Neural progenitor cell (in vitro differentiated cells): ENCODE measurements around the gene ELP1. TPM values are rescaled to one million over a fixed set of nuclear protein-coding genes. Genes with fewer than 3 reads are reported as not detected.

Experiments
- DNase-seq: peaks from one replicate; pipeline ENCODE4 v3.0.0-alpha.2; 2016; ENCODE audit warnings: low spot score
- H2AFZ ChIP-seq: fragments of 200-600 bp; sonication (generic); replicated peaks from 2 replicates; pipeline ENCODE4 v1.6.1; 2016; ENCODE audit warnings: antibody characterized with exemption
- H3F3A ChIP-seq: fragments of 200-600 bp; sonication (generic); 2 replicates; pipeline ENCODE4 v1.6.1; 2016; ENCODE audit warnings: antibody characterized with exemption, low read depth
- H3K27ac ChIP-seq: fragments of 200-600 bp; sonication (generic); 2 replicates; pipeline ENCODE4 v1.5.1; 2016; ENCODE audit warnings: mild to moderate bottlenecking
- H3K27me3 ChIP-seq: fragments of 200-600 bp; sonication (generic); 2 replicates; pipeline ENCODE4 v1.6.1; 2016; ENCODE audit warnings: mild to moderate bottlenecking, moderate library complexity
- H3K36me3 ChIP-seq: fragments of 200-600 bp; sonication (generic); 2 replicates; pipeline ENCODE4 v1.5.1; 2016
- H3K4me1 ChIP-seq: fragments of 200-600 bp; sonication (generic); 2 replicates; pipeline ENCODE4 v1.6.1; 2016; ENCODE audit warnings: mixed run types
- H3K4me2 ChIP-seq: fragments of 200-600 bp; sonication (generic); 2 replicates; pipeline ENCODE4 v1.6.1; 2016
- H3K4me3 ChIP-seq: fragments of 200-600 bp; sonication (generic); 2 replicates; pipeline ENCODE4 v1.5.1; 2016
- H3K79me2 ChIP-seq: fragments of 200-600 bp; sonication (generic); 2 replicates; pipeline ENCODE4 v1.6.1; 2016; ENCODE audit warnings: low read depth
- H3K9ac ChIP-seq: fragments of 200-600 bp; sonication (generic); 2 replicates; pipeline ENCODE4 v1.6.1; 2016
- H3K9me3 ChIP-seq: fragments of 200-600 bp; sonication (generic); 2 replicates; pipeline ENCODE4 v1.5.1; 2016; ENCODE audit warnings: low read depth
- H4K20me1 ChIP-seq: fragments of 200-600 bp; sonication (generic); 2 replicates; pipeline ENCODE4 v1.6.1; 2016; ENCODE audit warnings: low read depth
- H3K27ac Mint-ChIP-seq: 3 replicates; pipeline ENCODE4 v1.8.0; 2021; ENCODE audit warnings: mixed read lengths
- H3K27me3 Mint-ChIP-seq: 2 replicates; pipeline ENCODE4 v1.8.0; 2022; ENCODE audit warnings: low read depth, mild to moderate bottlenecking, inconsistent platforms, moderate library complexity, mixed read lengths; ENCODE audit not compliant: insufficient read depth
- H3K36me3 Mint-ChIP-seq: 3 replicates; pipeline ENCODE4 v1.8.0; 2021; ENCODE audit warnings: mixed read lengths
- H3K4me1 Mint-ChIP-seq: 3 replicates; pipeline ENCODE4 v1.8.0; 2021; ENCODE audit warnings: mixed read lengths
- H3K4me3 Mint-ChIP-seq: 3 replicates; pipeline ENCODE4 v1.8.0; 2021; ENCODE audit warnings: mild to moderate bottlenecking, moderate library complexity, mixed read lengths
- H3K9me3 Mint-ChIP-seq: 3 replicates; pipeline ENCODE4 v1.8.0; 2020; ENCODE audit warnings: mixed read lengths
- EZH2 ChIP-seq: fragments of 200-600 bp; sonication (generic); IDR thresholded peaks from 2 replicates; pipeline ENCODE4 v1.6.1; 2017; ENCODE audit warnings: antibody characterized with exemption, mild to moderate bottlenecking, moderate library complexity
- EZH2phosphoT487 ChIP-seq: fragments of 200-600 bp; sonication (generic); IDR thresholded peaks from 2 replicates; pipeline ENCODE4 v1.6.1; 2017; ENCODE audit warnings: antibody characterized with exemption
- total RNA-seq: library from RNA; depleted of rRNA; stranded (reverse); fragments of >200 nt; gene quantifications from 2 replicates; pipeline ENCODE4 v1.2.3, GENCODE V29; 2015; ENCODE audit warnings: low replicate concordance
- TF ChIP-seq, protein P1 (sequence below): fragments of 200-600 bp; sonication (generic); IDR thresholded peaks from 2 replicates; pipeline ENCODE4 v1.5.1; 2017; ENCODE audit warnings: antibody characterized with exemption, mild to moderate bottlenecking

The ELP1 gene
- total RNA-seq, 1 donor from 2014 or later = 97.2 TPM

DNA sequence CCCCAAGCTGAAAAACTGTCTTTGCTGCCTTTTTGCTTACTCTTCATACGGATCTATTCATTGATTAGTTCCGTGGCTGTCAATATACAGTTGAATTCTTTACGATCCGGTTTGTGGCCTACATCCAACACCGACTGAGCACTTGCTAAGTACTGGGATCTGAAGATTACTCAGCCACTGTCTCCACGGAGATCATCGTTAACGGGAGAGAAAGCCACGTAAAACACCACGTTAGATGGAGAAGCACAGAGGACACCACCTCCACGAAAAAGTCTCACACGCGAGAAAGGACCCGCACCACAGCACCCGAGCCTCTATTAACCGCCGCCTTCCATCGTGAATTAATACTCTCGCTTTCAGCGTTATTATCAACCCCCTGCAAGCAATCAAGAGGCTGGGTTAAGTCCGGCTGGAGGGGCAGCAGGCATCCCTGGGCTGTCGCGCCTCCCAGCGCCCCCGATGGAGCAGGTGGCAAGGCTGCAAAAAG lies 650 bp downstream of the ELP1 start:
- H3K79me2 ChIP-seq = peaks cover 42% of the 10 kb centered on the region
- H3K27ac Mint-ChIP-seq = peak overlapping the region; percentile 91
- DNase-seq = peak; percentile 77
- H3K27me3 Mint-ChIP-seq = no peaks in the 10 kb centered on the region
- H3K4me1 Mint-ChIP-seq = peaks cover 22% of the 10 kb centered on the region
- no peaks in the 10 kb centered on the region for H4K20me1 ChIP-seq
- H3K4me3 Mint-ChIP-seq = peak overlapping the region; percentile 98
- peaks cover 15% of the 10 kb centered on the region for H3K4me1 ChIP-seq
- no peaks in the 10 kb centered on the region for H3K9me3 Mint-ChIP-seq
- H3K27ac ChIP-seq = peak overlapping the region; percentile 95
- TF ChIP-seq, protein P1, sequence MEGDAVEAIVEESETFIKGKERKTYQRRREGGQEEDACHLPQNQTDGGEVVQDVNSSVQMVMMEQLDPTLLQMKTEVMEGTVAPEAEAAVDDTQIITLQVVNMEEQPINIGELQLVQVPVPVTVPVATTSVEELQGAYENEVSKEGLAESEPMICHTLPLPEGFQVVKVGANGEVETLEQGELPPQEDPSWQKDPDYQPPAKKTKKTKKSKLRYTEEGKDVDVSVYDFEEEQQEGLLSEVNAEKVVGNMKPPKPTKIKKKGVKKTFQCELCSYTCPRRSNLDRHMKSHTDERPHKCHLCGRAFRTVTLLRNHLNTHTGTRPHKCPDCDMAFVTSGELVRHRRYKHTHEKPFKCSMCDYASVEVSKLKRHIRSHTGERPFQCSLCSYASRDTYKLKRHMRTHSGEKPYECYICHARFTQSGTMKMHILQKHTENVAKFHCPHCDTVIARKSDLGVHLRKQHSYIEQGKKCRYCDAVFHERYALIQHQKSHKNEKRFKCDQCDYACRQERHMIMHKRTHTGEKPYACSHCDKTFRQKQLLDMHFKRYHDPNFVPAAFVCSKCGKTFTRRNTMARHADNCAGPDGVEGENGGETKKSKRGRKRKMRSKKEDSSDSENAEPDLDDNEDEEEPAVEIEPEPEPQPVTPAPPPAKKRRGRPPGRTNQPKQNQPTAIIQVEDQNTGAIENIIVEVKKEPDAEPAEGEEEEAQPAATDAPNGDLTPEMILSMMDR = no peak
- TF ChIP-seq EZH2 (no peak), EZH2phosphoT487 (no peak)
- peak overlapping the region; percentile 88 for H3K4me2 ChIP-seq
- no peaks in the 10 kb centered on the region for H3K9me3 ChIP-seq
- peaks cover 6% of the 10 kb centered on the region for H3K36me3 Mint-ChIP-seq
- H3K36me3 ChIP-seq = no peaks in the 10 kb centered on the region
- peak overlapping the region; percentile 99 for H2AFZ ChIP-seq
- no peaks in the 10 kb centered on the region for H3K27me3 ChIP-seq
- peaks cover 17% of the 10 kb centered on the region for H3F3A ChIP-seq
- peak overlapping the region; percentile 88 for H3K9ac ChIP-seq
- H3K4me3 ChIP-seq = peak overlapping the region; percentile 97

DNA sequence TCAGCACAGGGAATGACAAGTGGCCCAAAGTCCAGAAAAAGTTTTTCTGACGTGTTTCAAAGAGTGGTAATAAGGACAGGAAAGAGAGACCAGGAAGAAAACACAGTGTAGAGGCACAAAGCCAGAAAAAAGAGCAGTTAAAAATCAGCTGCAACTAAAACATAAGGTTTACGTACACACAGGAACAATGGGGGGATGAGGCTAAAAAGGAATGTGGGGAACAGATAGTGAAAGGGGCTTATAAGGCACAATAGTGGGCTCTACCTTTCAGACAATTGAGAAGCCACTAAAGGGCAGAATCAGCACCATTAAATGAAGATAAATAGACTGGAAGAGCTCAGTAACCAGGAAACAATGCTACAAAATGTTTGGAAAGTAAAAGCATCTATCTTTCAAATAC lies 5.5 kb downstream of the ELP1 start:
- no peak overlapping the region for H3K4me3 Mint-ChIP-seq
- H3K36me3 Mint-ChIP-seq = peaks cover 11% of the 10 kb centered on the region
- peaks cover 11% of the 10 kb centered on the region for H3K4me1 ChIP-seq
- no peaks in the 10 kb centered on the region for H3K9me3 Mint-ChIP-seq
- H3K27ac ChIP-seq = no peak overlapping the region
- H3K9ac ChIP-seq = no peak overlapping the region
- H3K4me3 ChIP-seq = no peak overlapping the region
- TF ChIP-seq EZH2 (no peak), EZH2phosphoT487 (no peak)
- TF ChIP-seq, protein P1 = no peak
- H3F3A ChIP-seq = peaks cover 6% of the 10 kb centered on the region
- H3K79me2 ChIP-seq = peaks cover 34% of the 10 kb centered on the region
- peaks cover 9% of the 10 kb centered on the region for H3K4me1 Mint-ChIP-seq
- H4K20me1 ChIP-seq = no peaks in the 10 kb centered on the region
- H3K27me3 ChIP-seq = no peaks in the 10 kb centered on the region
- no peaks in the 10 kb centered on the region for H3K9me3 ChIP-seq
- no peak for DNase-seq
- no peak overlapping the region for H3K27ac Mint-ChIP-seq
- no peaks in the 10 kb centered on the region for H3K27me3 Mint-ChIP-seq
- no peak overlapping the region for H2AFZ ChIP-seq
- H3K36me3 ChIP-seq = peaks cover 8% of the 10 kb centered on the region
- no peak overlapping the region for H3K4me2 ChIP-seq

DNA sequence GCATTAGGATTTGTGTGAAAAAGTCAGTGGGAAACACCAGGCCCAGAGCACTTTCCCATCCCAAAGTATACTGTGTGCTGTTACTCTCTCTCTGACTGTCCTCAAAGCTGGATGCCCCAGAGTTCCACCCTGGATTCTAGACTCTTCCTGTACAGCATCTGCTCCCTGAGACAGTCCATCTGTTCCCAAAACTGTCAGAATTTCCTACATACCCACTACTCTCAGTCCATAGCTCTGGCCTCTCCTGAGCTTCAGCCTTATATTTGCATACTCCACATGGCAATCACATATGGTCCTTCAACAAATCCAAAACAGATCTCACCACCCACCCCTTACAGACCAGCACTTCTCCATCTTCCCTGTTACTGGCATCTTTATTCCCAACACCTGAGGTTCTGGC lies 9.5 kb downstream of the ELP1 start:
- H3K9me3 ChIP-seq = no peaks in the 10 kb centered on the region
- TF ChIP-seq EZH2phosphoT487 (no peak), EZH2 (no peak)
- TF ChIP-seq, protein P1 = no peak
- no peak overlapping the region for H3K4me3 ChIP-seq
- no peaks in the 10 kb centered on the region for H3K27me3 ChIP-seq
- peaks cover 8% of the 10 kb centered on the region for H3K36me3 ChIP-seq
- Mint-ChIP-seq H3K9me3 (no peaks in the 10 kb centered on the region), H3K27me3 (no peaks in the 10 kb centered on the region), H3K27ac (no peak overlapping the region), H3K36me3 (peaks cover 9% of the 10 kb centered on the region), H3K4me1 (no peaks in the 10 kb centered on the region), H3K4me3 (no peak overlapping the region)
- no peak for DNase-seq
- H3F3A ChIP-seq = no peaks in the 10 kb centered on the region
- H3K4me2 ChIP-seq = no peak overlapping the region
- H3K79me2 ChIP-seq = no peaks in the 10 kb centered on the region
- H4K20me1 ChIP-seq = no peaks in the 10 kb centered on the region
- H3K27ac ChIP-seq = no peak overlapping the region
- H3K4me1 ChIP-seq = no peaks in the 10 kb centered on the region
- no peak overlapping the region for H2AFZ ChIP-seq
- H3K9ac ChIP-seq = no peak overlapping the region
